Right renal pelvis (tissue), 4 donors: ENCODE measurements around the gene CTNND2. TPM values are rescaled to one million over a fixed set of nuclear protein-coding genes. Genes with fewer than 3 reads are reported as not detected.

Experiments used
- DNase-seq, 4 donors: peaks; one replicate each; pipeline ENCODE4 v3.0.0-alpha.2; 2013; ENCODE audit warnings: low read depth in 4 of 4, low spot score in 3 of 4, missing footprints in 1 of 4
- polyA plus RNA-seq, 4 donors: library from polyadenylated mRNA; unstranded; fragments of 120-200 nt; gene quantifications; one replicate each; pipeline ENCODE4 v1.2.1, GENCODE V29; 2013; ENCODE audit not compliant: insufficient read length in 4 of 4

The CTNND2 gene
- polyA plus RNA-seq, 4 donors = 1.9 to 2.8 (median 2.5) TPM

- DNase-seq = no peak
These were observed 506.7 kb downstream of the CTNND2 start for GRCh38 chr5:11397549-11397948.

DNA sequence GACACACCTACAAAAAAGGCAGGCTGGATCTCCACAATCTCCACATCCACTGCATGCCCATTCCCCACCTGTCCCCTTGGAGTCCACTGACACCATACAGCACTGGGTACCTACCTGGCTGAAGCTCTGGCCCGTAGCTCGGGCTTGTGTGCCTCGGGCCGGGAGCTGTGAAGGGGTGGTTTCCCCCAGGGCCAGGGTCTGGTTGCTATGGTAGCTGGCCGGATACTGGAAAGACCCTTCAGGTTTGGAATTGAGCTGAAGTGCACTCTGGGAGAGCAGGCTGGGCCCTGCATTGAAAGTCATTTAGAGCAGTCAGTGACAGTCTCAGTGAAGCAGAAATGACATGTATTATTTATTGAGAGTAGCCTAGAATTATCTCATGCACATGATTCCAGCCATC lies 507.3 kb downstream of the CTNND2 start:
- DNase-seq = no peak

DNA sequence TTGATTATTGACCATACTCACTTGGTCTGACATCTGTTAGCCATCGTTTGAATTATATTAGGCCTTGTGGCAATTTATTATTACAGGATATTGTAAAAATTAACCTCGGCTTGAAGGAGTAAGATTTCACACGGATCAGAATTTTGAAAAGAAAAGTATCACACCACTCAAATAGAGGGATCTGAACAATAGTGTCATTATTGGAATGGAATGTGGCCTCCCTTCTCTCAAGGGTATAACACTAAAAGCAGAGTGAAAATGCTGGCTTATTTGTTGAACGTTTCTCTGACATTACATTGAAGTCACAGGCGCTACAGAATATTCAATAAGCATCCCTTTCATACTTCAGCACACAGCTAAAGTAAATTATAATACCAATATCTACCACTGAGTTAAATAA lies 509.3 kb downstream of the CTNND2 start:
- DNase-seq = no peak

DNA sequence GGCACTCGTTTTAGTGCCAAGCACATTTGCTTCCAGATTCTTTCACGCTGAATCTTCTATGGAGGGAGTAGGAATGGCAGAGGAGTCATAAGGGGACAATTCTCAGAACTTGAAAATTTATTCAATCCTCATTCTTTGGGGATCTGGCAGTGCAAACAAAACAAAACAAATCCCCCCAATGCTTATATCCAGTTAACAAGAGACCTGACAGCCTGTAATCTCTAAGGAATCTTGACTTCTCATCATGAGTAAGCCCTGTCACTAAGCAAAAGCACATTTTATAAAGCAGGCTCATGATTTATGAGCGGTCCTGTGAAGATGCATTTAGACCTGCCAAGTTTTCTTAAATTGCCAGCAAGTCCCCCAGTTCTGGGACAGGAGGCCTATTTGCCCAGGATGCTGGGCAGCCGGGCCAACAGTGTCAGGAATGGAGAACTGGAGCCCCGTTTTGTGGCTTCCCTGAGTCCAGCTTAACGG lies 513.9 kb downstream of the CTNND2 start:
- no peak for DNase-seq

DNA sequence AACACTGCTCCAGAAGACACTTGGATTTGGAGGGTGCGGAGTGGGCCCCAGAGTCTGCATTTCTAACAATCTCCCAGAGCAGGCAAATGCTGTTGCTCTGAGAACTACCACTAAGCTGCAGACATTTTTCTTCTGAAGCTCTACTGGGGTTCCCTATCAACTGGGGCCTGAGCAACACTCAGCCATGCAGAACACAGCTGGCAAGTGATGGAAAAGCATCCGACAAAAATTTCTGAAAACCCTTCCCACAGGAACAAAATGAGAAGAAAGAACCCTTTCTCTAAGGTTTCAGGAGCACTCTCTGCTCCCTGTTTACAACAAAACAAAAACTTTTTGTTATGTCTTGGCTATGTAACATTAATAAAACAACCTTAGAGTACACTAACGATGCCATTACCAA lies 516.9 kb downstream of the CTNND2 start:
- DNase-seq = no peak

- DNase-seq = no peak
These were observed 517.8 kb downstream of the CTNND2 start for GRCh38 chr5:11386398-11386797.

DNA sequence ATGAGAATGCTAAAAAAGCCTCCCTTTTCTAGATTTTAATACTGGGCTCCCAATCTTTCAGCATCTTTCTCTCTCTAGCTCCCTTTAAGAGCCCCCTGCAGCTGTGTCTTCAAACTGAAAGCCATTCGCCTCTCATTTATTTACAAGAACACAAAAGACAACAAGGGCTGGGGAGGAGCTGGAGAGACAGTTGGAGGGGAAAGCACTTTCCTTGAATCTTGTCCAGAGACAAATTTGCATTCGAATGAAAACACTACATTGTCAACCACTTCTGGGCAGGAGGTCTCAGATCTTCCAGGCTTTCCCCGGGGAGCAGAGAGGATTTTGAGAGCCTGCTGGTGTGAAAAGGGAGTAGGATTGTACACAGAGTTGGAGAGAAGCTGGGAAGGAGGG lies 518.3 kb downstream of the CTNND2 start:
- DNase-seq = no peak

GRCh38 chr5:11385251-11385900 lies 518.9 kb downstream of the CTNND2 start:
- DNase-seq = no peak

GRCh38 chr5:11384441-11385250 lies 519.6 kb downstream of the CTNND2 start:
- DNase-seq = peak in 1 of 4 donors; percentile 21

GRCh38 chr5:11383506-11384095 lies 520.6 kb downstream of the CTNND2 start:
- DNase-seq = no peak

- DNase-seq = no peak
These were observed 525.8 kb downstream of the CTNND2 start for GRCh38 chr5:11378461-11378860.

- DNase-seq = no peak
These were observed 526.4 kb downstream of the CTNND2 start for GRCh38 chr5:11377896-11378295.

DNA sequence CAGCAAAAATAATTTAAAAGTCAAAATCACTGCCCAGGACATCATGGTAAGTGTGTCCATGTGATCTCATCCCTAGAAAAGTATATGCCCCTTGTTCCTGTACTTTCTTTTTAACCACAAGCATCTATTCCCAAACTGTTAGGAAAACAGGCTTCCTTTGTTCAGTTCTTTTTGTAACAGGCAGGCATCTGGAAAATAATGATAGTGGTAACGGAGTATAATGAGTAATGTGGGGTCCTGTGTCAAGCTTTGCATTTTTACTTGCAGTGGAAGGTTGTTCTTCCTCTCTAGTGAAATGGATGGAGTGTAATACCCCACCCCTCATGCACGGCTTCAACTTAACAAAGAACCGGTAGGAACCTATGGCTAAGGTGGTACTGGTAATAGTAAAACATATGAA lies 532.1 kb downstream of the CTNND2 start:
- DNase-seq = no peak

DNA sequence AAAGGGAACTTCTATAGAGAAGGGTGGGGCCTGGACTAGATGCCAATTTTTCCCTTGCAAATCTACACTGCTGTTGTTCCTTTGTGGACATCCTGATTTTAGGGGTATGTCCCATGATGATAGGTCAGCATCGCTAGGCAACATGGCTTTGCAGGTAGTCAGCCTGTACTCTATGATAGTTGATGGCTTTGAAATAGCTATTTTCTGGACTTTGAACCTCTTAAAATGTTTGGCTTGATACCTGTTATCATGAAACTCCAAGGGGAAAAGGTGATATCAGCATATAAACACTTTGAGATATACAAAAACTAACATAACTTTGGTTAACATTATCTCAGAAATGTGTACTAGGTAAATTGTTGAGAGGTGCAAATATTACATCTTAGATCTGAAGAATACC lies 533.2 kb downstream of the CTNND2 start:
- no peak for DNase-seq

DNA sequence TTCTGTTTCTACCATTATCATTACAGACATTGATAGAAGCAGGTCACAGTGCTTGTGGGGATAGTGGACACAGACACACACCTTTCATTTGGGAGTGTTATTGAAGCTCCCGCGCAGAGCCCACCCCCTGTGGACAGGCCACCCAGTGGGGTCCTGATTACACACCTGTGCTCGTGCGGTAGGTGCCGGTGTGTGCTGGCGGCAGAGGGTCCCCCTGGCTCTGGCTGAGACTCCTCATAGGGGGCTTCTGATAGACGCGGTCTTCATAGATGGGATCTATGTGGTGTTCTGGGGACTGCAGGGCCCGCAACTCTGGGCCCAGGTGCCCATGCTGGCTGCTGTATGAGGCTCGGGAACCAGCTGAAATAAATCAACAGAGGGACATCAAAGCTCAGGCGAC lies 539.7 kb downstream of the CTNND2 start:
- no peak for DNase-seq

DNA sequence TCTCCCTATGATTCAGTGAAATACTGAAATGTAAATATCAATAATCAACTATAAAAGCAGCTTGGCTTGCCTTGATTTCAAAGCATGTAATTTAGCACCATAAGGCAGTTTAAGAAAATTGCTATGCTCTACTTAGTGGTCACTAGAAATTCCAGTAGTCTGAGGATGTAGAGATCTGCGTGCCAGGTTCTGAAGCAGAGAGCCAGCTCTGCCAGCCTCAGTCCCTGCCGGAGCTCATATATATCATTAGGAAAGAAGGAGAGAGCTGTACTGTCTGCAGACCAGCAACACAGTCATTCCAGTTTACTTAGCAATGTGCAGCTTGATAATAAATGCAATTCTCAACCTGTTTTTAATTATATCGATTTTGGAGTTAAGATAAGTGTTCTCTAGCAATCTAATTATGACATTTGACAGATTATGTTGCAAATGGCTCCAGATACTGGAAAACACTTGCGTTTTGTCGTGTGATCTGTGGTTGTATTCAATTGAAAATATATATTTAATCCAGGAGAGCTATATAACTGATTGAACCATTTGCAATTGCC lies 540.5 kb downstream of the CTNND2 start:
- no peak for DNase-seq

DNA sequence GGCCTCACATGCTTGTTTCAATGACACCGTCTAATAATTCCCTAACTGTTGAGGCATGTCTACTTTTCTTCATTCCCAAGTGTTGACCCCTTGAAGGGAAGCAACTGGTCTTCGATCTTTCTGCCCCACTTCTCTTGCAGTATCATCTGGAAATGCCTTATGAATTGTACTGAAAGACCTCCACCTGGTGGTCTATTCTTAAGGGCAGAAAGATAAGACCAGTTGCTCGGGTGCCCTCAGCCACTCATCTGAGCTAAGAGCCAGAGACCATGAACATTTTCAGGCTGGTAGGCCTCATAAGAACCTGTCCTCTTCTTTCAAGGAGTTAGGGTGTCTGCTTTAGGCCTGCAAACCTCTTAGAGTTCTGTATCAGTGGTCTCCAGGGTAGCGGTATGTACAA lies 542.5 kb downstream of the CTNND2 start:
- no peak for DNase-seq

DNA sequence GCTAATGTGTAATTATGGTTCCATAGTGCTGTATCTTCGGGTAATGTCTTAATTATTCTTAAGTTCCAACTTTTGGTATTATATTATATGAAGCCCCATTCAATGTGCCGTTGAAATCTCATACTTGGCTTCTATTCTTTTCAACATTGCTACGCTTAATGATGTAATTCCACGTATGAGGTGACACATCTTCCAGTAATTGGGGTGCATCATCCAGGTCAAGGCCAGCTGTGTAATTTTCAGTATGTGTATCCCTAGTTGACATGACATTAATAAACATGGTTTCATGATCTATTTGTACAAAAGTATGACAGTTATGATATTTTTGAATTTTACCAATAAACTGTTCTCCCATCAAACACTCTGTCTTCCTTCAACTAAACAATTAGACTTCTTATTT lies 546.3 kb downstream of the CTNND2 start:
- DNase-seq = no peak

DNA sequence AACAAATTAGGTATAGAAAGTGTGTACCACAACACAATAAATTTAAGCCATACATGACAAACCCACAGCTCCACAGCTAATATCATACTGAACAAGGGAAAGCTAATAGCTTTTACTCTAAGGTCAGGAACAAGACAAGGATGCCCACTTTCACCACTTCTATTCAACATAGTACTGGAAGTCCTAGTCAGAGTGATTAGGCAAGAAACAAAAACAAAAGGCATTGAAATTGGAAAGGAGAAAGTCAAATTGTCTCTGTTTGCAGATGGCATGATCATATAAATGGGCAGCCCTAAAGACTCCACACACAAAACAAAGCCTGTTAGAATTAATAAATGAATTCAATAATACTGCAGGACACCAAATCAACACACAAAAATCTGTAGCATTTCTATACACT lies 548.8 kb downstream of the CTNND2 start:
- DNase-seq = no peak

- DNase-seq = no peak
These were observed 557.9 kb downstream of the CTNND2 start for GRCh38 chr5:11346336-11346735.
